GM12865 (cell line): Measurements from ENCODE around the gene SLC24A4.

Source experiments
- DNase-seq: peaks from one replicate; pipeline ENCODE4 v3.0.0; 2010; ENCODE audit warnings: low read depth
- H3K4me3 ChIP-seq: 2 replicates; pipeline ENCODE4 v1.5.1; 2011; ENCODE audit warnings: mild to moderate bottlenecking, low read depth, low read length, control low read depth
- CTCF ChIP-seq: IDR thresholded peaks from 2 replicates; pipeline ENCODE4 v1.5.1; 2011; ENCODE audit warnings: low read length, control low read depth, low read depth, inconsistent platforms; ENCODE audit not compliant: insufficient read depth; ENCODE audit errors: missing control alignments

The SLC24A4 gene

GRCh38 chr14:92507174-92507768, 184.3 kb downstream of the SLC24A4 start:
- peak; percentile 62 for DNase-seq

GRCh38 chr14:92510972-92511371, 188.0 kb downstream of the SLC24A4 start:
- H3K4me3 ChIP-seq: no peak overlapping the region
- TF ChIP-seq CTCF: no peak
- DNase-seq: no peak

More at GRCh38 chr14:92507174-92507768, 184.3 kb downstream of the SLC24A4 start:
- TF ChIP-seq CTCF: no peak
- H3K4me3 ChIP-seq: no peak overlapping the region

- H3K4me3 ChIP-seq: no peak overlapping the region
- DNase-seq: no peak
- no peak for TF ChIP-seq CTCF
These were observed 188.7 kb downstream of the SLC24A4 start for GRCh38 chr14:92511453-92512238.

- DNase-seq: no peak
- H3K4me3 ChIP-seq: peak overlapping the region; percentile 81
- TF ChIP-seq CTCF: no peak
These were observed 189.8 kb downstream of the SLC24A4 start for GRCh38 chr14:92512807-92513203.

- H3K4me3 ChIP-seq: peak within 1 kb of the TSS; percentile 81
- peak; percentile 77 for DNase-seq
- TF ChIP-seq CTCF: no peak
These were observed 190.4 kb downstream of the SLC24A4 start, which contains the start of gene RIN3 for GRCh38 chr14:92513204-92513965. TSS of gene RIN3 (plus strand) at chr14:92513781. CDS start at chr14:92513933, 152 bp downstream.

GRCh38 chr14:92513966-92514843, 191.2 kb downstream of the SLC24A4 start:
- no peak for TF ChIP-seq CTCF
- peak; percentile 35 for DNase-seq
- H3K4me3 ChIP-seq: peak overlapping the region; percentile 81
